Activated CD4-positive, alpha-beta T cell treated with anti-CD3 and anti-CD28 coated beads for 24 hours (primary cell): ENCODE results near the gene FAM24B.
"Not testable (repeated sequence)": the region's sequence is repeated elsewhere in the genome, so short reads cannot be mapped to it uniquely, and the experiment has no call there.

Experiments
- DNase-seq, 2 donors: peaks; one replicate each; pipeline ENCODE4 v3.0.0-alpha.2; 2020; ENCODE audit warnings: low read depth in 2 of 2

FAM24B gene

GRCh38 chr10:122879339-122880273 lies at the start of gene FAM24B:
TSS of gene FAM24B (minus strand) at chr10:122879581. CDS start at chr10:122850515, 29,066 bp downstream.
- peak; percentile 86 to 87 for DNase-seq

- DNase-seq: no peak
Measured at GRCh38 chr10:122915700-122916099, 36.3 kb upstream of the FAM24B start.

GRCh38 chr10:122911889-122912484 lies 32.6 kb upstream of the FAM24B start:
- peak; percentile 7 to 21 for DNase-seq

GRCh38 chr10:122910310-122910709 lies 30.9 kb upstream of the FAM24B start, which contains the start of gene FAM24A:
TSS of gene FAM24A (plus strand) at chr10:122910610. CDS start at chr10:122911635, 1,025 bp downstream.
- no peak for DNase-seq

GRCh38 chr10:122903861-122904260 lies 24.5 kb upstream of the FAM24B start:
- DNase-seq: not testable (repeated sequence)

GRCh38 chr10:122894261-122894944 lies 15.0 kb upstream of the FAM24B start:
- DNase-seq: no peak

GRCh38 chr10:122884166-122884565 lies 4.8 kb upstream of the FAM24B start:
- DNase-seq: no peak

- DNase-seq: no peak
Measured at GRCh38 chr10:122882766-122883165, 3.4 kb upstream of the FAM24B start.

GRCh38 chr10:122878799-122879338 lies 512 bp downstream of the FAM24B start:
- DNase-seq: peak in 1 of 2 donors; percentile 0

- no peak for DNase-seq
Measured at GRCh38 chr10:122877264-122877663, 2.1 kb downstream of the FAM24B start.

- no peak for DNase-seq
Measured at GRCh38 chr10:122876467-122876855, 2.9 kb downstream of the FAM24B start.

- DNase-seq: no peak
Measured at GRCh38 chr10:122875843-122876466, 3.4 kb downstream of the FAM24B start.

GRCh38 chr10:122871947-122872346 lies 7.4 kb downstream of the FAM24B start:
- DNase-seq: not testable (repeated sequence)

- not testable (repeated sequence) for DNase-seq
Measured at GRCh38 chr10:122868768-122869167, 10.6 kb downstream of the FAM24B start.

GRCh38 chr10:122866757-122867482 lies 12.5 kb downstream of the FAM24B start:
- DNase-seq: not testable (repeated sequence)

GRCh38 chr10:122864901-122865300 lies 14.5 kb downstream of the FAM24B start:
- DNase-seq: no peak

GRCh38 chr10:122864194-122864592 lies 15.2 kb downstream of the FAM24B start:
- no peak for DNase-seq

- no peak for DNase-seq
Measured at GRCh38 chr10:122863216-122864193, 15.9 kb downstream of the FAM24B start.

GRCh38 chr10:122861711-122862161 lies 17.6 kb downstream of the FAM24B start:
- no peak for DNase-seq
